GM19438 (cell line): Measurements from ENCODE around the gene ZNF837.
"Not testable (repeated sequence)": the region's sequence is repeated elsewhere in the genome, so short reads cannot be mapped to it uniquely, and the experiment has no call there.

Experiments used
- ATAC-seq: cut with Tn5 transposase; IDR thresholded peaks from one replicate; pipeline ENCODE4 v1.9.1; 2021; ENCODE audit warnings: low read depth; ENCODE audit not compliant: unreplicated experiment

The ZNF837 gene

DNA sequence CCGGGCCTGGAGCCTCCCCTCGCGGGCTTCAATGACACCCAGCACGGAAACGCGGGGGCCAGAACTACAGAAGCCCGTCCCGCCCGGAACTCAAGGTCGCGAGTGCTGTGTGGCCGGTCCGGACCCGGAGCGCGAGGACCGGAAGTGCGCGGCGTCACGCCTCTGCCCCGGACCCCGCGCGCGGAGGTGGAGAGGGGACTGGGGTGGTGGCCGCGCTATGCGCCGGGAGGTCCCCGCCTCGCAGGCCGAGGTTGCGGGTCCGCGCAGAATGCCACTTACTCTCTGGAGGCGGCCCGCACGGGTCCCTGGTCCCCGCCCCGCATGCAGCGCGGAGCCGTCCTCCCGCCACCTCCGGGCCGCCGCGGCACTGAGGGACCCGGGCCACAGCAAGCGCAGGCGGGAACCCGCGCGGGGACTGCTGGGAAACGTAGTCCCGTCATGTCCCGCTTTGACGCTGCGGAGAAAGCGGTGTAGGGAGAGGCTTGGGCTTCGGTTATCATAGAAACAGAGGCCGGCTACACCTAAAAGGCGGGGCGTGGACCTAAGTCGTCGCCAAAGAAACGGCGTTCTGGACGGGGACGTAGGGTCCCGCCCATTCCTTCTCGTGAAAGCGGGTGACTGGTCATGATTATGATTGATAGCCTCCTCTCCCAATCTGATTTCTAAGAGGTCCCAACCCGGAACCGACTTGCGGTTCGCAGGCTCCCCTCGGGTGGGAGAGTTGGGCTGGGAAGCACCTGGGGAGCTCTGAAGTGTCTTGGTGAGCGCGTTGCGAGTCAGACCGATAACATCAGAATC, at the start of gene ZNF837:
ZNF837 (minus strand) TSS at position 369 of the 798 bp plus-strand sequence. CDS start 11,698 bp downstream, outside the sequence.
- peak; percentile 87 for ATAC-seq

DNA sequence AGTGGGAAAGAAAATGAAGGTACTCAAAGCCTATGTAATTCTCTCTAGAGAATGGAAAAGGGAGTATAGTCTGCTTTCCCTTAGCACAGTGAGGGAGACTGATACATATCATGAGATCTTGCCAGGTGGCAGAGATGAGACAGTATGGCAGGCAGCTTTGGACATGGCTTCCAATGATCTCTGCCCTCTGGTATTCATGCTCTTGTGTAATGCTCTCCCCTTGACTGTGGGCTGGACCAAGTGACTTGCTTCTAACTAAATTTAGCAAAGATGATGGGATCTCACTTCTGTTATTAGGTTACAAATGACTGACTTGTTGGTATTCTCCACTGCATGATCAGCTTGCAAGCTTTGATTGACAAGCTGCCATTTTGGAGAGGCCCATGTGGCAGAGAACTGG, 48.9 kb upstream of the ZNF837 start:
- no peak for ATAC-seq

DNA sequence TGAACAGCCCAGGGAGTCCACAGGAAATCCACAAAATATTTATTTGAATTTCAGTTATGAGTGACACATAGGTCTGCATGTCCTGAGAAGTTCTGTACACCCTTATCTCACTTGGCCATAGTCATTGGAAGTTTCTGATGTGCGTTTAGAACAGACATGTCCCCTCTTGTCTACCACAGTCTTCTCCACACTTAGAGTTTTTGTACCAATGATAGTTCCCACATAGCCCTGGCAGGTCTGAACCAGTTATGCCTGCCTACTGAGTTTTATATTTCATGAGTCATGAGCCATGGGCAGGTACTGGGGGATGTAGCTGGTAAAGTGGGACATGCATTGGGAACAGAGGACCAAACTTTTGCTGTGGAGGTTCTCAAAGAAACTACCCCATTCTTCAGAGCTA, 47.8 kb upstream of the ZNF837 start:
- no peak for ATAC-seq

DNA sequence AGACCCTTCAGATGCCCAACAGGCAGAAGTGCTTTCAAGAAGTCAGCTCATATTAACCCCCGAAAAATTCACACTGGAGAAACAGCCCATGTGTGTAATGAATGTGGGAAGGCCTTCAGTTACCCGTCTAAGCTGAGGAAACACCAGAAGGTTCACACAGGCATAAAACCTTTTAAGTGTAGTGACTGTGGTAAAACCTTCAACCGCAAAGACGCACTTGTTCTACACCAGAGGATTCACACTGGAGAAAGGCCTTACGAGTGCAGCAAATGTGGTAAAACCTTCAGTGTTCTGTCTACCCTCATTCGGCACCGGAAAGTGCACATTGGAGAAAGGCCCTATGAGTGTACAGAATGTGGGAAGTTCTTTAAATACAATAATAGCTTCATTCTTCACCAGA, 36.2 kb upstream of the ZNF837 start:
- no peak for ATAC-seq

DNA sequence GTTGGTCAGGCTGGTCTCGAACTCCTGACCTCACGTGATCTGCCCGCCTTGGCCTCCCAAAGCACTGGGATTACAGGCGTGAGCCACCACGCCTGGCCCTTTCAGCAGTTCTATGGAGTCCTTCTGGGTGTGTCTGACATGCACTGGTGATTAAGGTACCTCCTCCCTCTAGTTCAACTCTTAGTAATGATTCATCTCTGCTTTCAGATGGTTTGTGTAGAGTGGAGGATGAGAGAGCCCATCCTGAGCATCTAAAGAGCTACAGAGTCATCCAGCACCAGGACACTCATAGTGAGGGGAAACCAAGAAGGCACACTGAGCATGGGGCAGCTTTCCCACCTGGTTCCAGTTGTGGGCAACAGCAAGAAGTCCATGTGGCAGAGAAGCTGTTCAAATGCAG, 35.8 kb upstream of the ZNF837 start:
- no peak for ATAC-seq

DNA sequence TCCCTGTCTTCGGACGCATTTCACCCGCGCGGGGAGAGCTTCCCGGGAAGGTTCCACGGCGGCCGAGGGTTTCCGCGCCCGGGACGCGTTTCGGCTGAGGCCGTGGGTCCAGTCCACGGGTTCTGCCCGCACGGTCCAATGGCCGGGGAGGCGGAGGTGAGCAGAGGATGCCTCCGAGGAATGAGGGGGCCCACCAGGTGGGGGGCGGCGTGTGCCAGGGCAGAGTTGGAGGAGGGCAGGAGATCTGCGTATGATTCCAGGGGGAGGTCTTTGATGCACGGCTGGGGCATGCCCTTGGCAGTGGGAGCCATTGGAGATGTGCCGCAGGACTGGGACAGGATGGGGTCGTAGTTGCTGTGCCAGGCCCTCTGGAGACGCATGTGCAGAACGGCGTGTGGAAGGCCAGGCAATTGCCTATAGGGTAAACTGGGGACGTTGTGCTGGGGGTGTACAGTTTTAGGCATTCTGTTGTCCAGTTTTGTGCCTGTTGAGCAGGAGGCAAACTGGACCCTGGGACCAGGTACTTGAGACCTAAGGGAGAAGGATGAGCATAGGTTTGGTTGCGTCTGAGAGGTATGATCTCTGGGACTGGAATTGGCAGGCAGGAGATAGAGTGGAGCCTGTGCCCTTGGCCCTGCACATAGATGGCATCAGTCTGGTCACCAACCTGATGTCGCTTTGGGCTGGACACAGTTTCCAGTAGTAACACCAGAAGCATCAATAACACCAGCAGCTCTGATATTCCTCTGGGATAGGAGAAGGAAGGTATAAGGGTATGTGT, 28.4 kb upstream of the ZNF837 start:
- ATAC-seq = no peak

DNA sequence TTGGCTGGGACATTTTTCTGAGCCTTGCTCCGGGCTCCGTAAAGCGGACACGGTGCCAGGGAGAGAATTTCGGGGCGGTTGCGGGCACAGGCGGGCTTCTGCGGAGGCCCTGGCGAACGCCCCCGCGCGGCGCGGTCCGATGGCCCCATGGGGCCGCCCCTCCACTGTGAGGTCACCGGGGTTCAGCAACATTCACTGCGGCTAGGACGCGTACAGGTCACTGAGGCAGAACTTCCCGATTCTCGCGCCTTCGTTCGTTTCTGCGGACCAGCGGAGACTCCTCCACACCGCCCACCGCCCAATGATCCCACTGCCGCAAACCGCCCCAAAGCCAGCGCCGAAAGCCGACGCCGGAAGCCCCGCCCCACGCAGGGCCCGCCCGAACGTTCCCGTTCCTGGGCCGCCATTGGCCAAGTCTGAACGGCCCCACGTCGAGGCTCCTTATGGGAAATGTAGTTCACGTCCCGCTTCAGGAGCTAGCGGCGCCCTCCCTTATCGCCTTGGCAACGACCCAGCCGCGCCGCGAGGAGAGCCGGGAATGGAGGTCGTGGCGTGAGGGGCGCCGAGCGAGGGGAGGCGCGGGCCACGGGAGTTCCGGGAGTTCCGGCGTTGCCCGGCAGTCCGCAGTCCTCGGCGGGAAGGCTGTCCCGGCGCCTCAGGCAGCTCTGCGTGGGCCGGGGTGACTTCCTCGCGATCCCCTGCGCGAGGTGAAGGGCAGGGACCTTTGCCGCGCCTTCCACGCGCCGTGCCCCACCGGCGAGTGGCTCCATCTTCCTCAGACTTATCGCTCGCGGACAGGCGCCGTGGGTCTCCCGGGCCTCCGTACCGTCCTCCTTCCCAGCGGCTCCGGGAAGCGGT, 27.6 kb upstream of the ZNF837 start, which contains the start of gene ZNF584:
ZNF584 (plus strand) TSS at position 498 of the 858 bp plus-strand sequence. CDS start 499 bp downstream, outside the sequence.
- ATAC-seq = peak; percentile 94

DNA sequence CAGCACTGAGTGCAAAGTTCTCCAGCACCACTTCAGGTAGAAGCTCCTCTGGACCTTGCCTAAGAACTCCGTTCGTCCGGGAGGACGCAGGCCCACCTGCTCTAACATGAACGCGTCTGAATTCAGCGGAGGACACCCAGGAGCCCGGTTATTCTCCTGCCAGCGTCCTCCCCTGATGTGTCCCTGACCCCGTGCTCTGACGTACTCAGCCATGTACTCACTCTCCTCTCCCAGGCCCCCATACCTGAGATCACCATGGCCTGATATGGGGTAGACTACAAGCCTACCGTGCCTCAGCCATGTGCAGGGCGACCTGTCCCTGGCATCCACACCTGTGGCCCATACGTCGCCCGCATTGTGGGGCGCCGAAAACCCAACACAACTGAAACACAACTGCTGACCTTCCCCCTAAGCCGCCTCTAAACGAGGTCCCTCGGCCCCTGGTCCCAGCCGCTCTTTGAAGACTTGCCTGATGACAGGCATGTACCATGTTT, 26.9 kb upstream of the ZNF837 start:
- ATAC-seq = no peak

DNA sequence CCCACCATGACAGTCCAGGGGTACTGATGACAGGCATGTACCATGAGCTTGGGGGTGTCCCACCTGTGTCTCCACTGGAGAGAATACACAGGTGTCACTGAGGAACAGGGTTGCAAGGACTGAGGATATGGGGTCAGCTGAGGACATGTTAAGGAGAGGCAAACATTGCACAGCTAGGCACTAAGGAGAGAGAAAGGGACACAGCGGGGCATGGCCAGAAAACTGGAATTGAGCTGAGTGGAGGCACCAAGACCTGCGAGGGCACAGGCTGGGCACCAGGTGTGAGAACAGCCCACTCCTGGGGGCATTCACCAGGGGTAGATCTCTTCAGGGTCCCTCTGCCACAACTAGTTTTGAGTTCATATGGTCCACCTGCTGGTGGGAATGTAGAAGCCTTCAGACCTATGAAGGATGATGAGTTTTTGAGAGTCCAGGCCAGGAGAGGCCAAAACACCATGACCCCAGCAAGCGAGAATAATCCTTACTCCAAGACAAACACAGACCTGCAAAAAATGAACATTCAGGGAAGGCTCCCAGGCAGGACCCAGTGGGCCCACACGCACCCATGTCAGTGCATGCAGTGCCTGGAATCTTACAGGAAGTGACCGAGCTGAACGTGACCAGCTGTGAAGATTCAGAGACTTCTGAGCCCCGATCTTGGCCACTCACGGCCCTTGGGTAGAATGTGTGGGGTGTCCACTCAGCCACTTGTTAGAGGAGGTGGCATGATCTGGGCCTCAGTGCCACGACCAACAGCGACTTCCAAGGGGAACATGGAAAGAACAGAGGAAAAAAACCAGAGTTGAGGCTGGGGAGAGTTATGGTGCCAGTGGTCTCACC, 26.2 kb upstream of the ZNF837 start:
- no peak for ATAC-seq

DNA sequence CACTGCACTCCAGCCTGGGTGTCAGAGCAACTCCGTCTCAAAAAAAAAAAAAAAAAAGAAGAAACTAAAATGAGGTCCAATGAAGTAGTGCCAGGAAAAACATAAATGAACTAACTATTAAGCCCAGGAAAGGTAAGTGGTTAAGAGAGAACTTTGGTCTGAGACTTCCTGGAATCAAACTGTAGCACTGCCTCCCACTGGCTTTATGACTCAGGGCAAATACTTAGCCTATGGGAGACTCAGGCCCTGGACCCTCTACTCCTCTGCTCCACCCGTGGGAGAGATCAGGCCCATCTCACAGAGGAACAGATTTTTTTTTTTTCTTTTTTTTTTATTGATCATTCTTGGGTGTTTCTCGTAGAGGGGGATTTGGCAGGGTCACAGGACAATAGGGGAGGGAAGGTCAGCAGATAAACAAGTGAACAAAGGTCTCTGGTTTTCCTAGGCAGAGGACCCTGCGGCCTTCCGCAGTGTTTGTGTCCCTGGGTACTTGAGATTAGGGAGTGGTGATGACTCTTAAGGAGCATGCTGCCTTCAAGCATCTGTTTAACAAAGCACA, 23.2 kb upstream of the ZNF837 start:
- ATAC-seq = not testable (repeated sequence)

DNA sequence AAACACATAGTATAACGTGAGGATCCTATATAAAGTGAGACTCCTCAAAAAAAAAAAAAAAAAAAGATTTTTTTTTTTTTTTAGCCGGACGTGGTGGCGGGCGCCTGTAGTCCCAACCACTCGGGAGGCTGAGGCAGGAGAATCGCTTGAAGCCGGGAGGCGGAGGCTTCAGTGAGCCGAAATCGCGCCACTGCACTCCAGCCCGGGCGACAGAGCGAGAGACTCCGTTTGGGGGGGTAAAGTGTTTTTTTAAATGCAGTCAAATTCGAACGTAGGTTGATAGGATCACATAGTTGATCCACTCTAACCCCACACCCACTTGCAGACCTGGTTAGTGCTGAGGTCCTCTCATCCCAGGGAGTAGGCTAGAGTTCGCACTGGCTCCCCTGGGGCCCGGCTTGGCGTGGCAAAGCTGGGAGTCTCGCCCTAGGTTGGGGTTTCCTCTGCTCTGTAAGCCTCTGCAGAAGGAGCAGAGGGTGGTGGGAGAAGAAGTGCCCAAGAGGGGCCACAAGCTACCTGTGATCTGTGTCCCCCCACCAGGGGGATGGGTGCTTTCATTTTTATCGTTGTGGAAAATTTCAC, 21.1 kb upstream of the ZNF837 start:
- no peak for ATAC-seq

DNA sequence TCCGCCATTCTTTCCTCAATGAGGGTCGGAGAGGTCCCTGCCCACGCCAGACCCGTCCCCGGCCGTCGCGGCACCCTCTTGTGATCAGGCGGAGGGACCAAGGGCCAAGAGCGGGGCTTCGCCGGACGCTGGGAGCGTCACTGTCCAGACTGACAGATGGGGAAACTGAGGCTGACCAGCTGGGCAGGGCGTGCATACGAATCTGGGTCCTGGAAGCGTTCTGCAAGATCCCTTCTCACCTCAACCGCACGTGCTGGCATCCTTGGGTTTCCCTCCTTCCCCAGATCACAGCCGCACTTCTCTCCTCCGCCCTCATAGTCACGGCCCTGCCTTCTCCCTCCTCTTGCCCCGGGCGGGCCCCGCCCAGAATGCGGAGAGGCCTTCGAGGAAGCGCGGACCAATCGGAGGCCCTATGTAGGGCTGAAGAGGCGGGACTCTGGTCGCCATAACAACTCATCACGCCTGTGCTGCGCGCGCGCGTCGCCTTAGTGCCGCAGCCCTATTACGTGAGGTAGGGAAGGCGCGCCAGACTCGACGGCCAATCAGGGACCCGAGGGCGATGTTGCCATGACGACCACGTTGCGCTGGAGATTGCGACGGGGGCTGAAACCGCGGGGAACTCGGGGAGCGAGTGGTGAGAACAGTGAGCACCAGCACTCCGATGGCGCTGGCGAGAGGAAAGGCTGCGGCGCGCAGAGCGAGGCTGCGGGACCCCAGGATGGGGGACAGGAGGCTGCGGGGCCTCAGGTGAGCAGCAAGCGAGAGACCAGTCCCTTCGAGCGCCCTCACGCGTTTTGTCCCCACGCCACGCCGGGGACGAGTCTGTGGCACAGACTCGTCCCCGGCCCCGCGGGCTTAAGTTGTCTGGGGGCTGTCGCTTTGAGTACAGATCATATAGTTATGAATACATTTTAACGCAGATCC, 20.3 kb upstream of the ZNF837 start:
- peak; percentile 98 for ATAC-seq

DNA sequence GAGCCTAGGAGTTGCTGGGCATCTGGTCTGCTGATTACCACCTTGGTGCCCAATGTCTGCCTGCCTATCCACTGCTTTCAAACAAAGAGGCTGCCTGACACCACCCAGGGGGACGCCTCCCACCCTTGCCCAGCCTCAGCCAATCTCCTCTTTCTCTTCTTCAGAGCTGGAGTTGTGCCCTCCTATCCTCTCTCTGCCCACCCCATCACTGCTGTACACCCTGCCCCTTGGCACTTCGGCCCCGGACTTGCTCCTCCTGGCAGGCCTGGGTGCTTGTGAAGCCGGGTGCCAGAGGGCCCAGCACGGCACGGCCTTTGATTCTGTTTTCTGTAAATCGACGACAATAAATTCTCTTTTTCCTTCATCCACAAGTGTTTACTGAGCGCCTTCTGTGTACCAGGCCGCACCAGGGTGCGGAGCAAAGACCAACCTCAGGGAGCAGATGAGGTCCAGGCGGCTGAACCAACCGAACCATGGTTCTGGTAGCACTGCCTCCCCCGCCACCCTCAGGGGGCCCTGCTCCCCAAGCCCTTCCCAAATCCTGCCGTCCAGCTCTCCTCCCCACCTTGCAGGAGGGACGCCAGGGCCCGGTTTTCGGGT, 19.6 kb upstream of the ZNF837 start:
- no peak for ATAC-seq

DNA sequence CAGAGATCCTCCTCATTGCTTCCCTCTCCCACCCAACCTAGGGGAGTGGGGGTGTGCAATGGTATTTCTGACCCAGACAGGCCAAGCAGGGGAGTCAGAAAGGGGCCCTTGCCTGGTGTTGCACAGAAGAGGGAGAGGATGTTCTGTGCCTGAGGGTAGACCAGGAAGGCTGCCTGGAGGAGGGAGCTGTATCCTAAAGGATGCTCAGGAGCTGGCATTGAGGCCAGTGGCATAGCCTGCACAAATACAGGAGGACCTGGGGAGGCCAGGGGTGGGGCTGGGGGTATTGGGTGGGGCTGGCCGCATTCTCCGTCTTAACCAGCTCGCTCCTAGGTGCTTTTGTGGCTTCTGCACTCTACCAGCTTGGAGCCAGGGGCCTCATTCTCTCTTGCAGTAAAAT, 19.1 kb upstream of the ZNF837 start:
- ATAC-seq = no peak

DNA sequence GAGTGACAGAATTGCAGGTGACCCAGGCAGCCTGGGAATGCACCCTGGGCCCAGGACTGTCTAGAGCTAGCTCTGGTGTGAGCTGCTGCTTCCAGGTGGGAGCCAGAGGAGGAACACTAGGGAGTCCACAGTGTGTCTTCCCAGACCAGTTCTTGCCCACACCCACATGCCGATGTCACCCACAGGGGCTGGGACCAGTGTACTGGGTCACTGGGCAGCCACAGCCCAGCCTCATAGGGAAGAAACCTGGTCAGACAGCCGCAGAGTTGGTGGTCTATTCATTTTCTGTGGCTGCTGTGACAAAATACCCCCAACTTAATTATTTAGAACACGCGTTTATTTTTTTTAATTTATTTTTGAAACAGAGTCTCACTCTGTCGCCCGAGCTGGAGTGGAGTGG, 17.7 kb upstream of the ZNF837 start:
- no peak for ATAC-seq

DNA sequence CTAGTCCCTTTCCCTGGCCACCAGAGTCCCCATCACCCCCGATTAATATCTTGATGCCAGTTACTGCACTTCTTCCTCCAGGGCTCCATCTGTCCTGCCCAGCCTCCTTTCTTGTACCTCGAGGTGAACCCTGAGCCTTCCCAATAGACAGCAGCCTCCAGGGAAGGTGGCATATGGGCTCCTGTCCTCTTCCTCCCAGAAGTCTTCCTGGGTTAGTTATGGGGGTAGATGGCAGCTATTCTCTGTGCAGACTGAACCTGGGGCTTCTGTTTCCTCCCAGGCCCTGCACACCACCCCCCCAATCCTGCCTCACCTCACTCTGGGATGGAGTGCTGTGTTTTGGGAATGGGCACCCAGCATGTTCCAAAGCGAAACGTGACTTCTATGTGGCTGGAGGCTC, 17.3 kb upstream of the ZNF837 start:
- ATAC-seq = no peak

DNA sequence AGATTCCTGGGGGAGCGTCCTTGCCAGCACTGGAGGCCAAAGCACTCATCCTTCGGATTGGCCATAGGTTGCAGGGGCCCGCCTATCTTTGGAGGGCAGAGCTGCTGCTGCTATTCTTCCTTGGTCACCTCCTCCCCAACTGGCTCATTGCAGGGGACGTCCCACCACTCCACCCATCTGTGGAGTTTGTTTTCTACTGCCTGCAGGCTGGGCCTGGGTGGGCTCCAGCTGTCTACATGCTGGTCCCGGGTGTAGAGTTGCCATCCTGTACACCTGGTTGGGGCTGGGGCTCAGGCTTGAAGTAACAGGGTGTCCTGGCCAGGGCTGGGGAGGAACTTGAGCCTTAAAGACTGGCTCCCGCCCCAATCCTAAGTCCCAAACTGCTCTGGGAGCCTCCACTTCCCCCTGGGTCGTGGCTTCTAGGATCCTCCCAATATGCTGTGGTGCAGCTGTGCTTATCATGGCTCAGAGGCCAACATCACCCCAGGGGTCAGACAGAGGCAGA, 16.8 kb upstream of the ZNF837 start:
- no peak for ATAC-seq
